Midbrain (tissue), 1 donor: ENCODE results near the gene HCN3.
"Not testable (repeated sequence)": the region's sequence is repeated elsewhere in the genome, so short reads cannot be mapped to it uniquely, and the experiment has no call there.

Experiments
- DNase-seq: peaks from one replicate; lab custom pipeline; 2025; lab: John Stamatoyannopoulos, UW

HCN3 gene

DNA sequence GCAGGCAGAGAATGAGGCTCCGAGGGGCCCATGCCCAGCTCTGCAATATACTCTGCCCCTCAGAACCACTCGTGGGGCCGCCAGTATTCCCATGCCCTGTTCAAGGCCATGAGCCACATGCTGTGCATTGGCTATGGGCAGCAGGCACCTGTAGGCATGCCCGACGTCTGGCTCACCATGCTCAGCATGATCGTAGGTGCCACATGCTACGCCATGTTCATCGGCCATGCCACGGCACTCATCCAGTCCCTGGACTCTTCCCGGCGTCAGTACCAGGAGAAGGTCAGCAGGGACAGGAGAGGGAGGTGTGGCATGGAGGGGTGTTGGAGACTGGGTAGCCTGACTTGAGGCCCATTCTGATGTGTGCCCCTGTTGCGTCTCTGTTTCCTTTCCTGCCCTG, 7.2 kb downstream of the HCN3 start:
- no peak for DNase-seq

GRCh38 chr1:155285063-155285462, 7.8 kb downstream of the HCN3 start:
- DNase-seq = no peak

DNA sequence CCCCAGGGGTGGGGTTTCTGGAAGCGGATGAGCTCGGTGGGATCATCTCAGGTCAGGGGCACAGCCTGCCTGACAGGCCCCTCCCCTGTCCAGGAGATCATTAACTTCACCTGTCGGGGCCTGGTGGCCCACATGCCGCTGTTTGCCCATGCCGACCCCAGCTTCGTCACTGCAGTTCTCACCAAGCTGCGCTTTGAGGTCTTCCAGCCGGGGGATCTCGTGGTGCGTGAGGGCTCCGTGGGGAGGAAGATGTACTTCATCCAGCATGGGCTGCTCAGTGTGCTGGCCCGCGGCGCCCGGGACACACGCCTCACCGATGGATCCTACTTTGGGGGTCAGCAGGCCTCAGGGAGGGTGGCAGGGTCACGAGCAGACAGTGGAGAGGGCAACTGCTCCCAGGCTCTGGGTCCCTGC, 8.4 kb downstream of the HCN3 start:
- no peak for DNase-seq

GRCh38 chr1:155286544-155286943, 9.3 kb downstream of the HCN3 start:
- no peak for DNase-seq

- no peak for DNase-seq
Measured at GRCh38 chr1:155287987-155288543, 10.8 kb downstream of the HCN3 start.

DNA sequence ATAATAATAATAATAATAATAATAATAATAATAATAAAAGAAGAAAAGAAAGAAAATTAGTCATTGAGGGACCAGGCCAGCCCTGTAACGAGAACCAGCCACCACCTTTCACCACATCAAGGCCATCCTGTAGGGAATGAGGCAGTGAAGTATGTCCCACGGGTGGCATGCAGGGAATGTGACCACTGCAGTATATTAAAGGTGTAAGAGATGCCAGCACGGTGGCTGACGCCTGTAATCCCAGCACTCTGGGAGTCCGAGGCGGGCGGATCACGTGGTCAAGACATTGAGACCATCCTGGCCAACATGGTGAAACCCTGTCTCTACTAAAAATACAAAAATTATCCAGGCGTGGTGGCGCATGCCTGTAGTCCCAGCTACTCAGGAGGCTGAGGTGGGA, 13.7 kb downstream of the HCN3 start:
- DNase-seq = not testable (repeated sequence)

- no peak for DNase-seq
Measured at GRCh38 chr1:155293086-155293749, 16.0 kb downstream of the HCN3 start.

- DNase-seq = no peak
Measured at GRCh38 chr1:155294520-155295182, 17.4 kb downstream of the HCN3 start.

GRCh38 chr1:155295183-155295941, 18.1 kb downstream of the HCN3 start:
- no peak for DNase-seq

- no peak for DNase-seq
Measured at GRCh38 chr1:155295942-155296267, 18.6 kb downstream of the HCN3 start.

DNA sequence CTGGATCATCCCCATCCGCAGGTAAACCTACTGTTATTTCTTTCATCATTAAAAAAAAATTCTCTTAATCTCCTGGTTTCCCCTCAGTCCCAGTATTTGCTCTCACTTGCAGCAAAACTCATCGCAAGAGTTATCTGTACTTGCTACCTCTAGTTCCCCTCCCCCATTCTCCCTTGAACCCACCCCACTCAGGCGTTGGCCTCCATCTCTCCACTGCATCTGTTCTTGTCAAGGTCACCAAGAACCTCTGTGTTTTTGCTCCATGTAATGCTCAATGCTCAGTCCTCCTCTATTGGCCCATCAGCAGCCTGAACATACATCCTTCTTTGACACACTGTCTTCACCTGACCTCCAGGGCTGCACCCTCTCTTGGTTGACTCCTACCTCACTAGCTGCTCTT, 19.4 kb downstream of the HCN3 start:
- no peak for DNase-seq

GRCh38 chr1:155297384-155297783, 20.1 kb downstream of the HCN3 start:
- no peak for DNase-seq

- no peak for DNase-seq
Measured at GRCh38 chr1:155300024-155300423, 22.8 kb downstream of the HCN3 start.

DNA sequence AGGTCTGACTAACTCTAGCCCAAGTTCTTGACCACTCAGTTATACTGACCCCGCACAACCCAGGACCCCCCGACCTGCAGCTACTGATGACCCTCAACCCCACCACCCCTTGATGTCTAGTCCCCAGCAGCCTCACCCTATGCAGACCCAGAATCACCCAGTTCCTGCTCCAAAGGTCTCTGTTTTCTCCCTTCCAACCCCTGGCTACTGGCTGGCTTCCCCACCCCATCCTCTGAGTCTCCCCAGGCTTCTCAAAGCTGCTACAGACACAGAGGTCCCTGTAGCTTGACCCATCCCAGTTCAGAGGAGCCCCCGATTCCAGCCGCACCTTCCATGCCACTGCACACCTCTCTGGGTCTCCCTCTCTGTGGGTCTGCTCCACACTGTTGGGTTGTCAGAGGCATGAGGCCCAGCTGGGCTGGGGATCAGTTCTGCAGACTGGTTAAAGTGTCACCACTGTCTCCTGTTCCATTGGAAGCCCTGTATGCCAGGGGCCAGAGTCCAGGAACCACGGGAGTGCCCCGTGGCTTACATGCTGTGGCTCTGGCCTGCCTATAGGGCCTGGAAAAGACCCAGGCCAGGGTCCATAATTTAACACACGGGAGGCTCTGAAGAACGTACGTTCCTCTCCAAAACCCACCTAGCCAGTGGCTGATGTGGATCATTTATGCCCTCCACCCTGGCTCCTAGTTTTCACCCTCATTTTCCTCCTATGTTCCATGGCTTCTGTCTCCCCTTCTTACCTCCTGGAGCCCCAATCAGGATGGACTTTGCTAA, 23.5 kb downstream of the HCN3 start:
- no peak for DNase-seq

DNA sequence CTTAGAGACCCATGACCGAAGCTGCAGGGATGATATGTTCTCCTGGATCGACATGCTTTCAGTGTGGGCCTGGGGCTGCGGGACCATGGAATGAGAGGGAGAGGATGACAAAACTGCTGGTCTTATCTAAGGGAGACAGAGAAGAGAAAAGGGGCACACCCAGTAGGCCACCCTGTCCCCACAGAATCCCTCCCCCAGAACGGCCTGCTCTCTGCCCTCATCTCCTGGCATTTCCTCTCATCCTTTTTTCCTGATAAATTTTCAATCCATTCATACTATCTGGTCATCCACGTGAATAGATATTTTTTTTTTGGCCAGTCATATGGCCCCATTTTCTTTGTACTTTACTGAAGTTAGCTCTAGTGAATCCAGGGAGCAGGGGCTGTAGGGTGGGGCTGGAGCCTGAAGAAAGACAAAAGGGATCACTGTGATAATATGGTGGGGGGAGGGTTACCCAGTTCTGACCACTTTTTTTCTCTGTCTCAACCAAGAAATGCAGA, 24.1 kb downstream of the HCN3 start, which contains the start of gene PKLR:
TSS of gene PKLR (minus strand) at position 97 of the 500 bp plus-strand sequence. CDS start at position 54, 43 bp downstream.
- DNase-seq = no peak

GRCh38 chr1:155304558-155305063, 27.3 kb downstream of the HCN3 start:
- no peak for DNase-seq

- no peak for DNase-seq
Measured at GRCh38 chr1:155305881-155306391, 28.7 kb downstream of the HCN3 start.

- DNase-seq = no peak
Measured at GRCh38 chr1:155307247-155307740, 30.0 kb downstream of the HCN3 start.

- DNase-seq = peak; percentile 99
Measured at GRCh38 chr1:155308493-155309422, 31.5 kb downstream of the HCN3 start, which contains the start of gene FDPS. Gene FDPS (plus strand): TSS chr1:155308866. CDS start chr1:155309790, 924 bp downstream.
